H1 (cell line): ENCODE data around the gene FCAR. TPM values are rescaled to one million over a fixed set of nuclear protein-coding genes. Genes with fewer than 3 reads are reported as not detected.

ENCODE experiments used
- CTCF ChIA-PET: fragments of 300-600 bp; sonication (Branson Sonifier 250); formaldehyde crosslinking; loops from one replicate; lab custom pipeline; 2021; ENCODE audit not compliant: partially characterized antibody; lab: Charles Lee
- POLR2A ChIA-PET: fragments of 300-600 bp; sonication (Branson Sonifier 250); formaldehyde crosslinking; loops from one replicate; lab custom pipeline; 2021; ENCODE audit warnings: inconsistent platforms; ENCODE audit not compliant: partially characterized antibody; lab: Charles Lee
- DNase-seq, 2 experiments: peaks; one replicate each; pipeline versions ENCODE4 v3.0.0 to v3.0.0-alpha.2; 2010 to 2022; ENCODE audit warnings: low spot score in 2 of 2, low read depth in 1 of 2, mixed read lengths in 1 of 2
- FAIRE-seq: peaks from 2 replicates; lab custom pipeline; 2011; peaks lifted over from hg19 to GRCh38; lab: Jason Lieb, UNC
- H2AFZ ChIP-seq: 2 replicates; pipeline ENCODE4 v1.8.1; 2012; ENCODE audit warnings: low read length, inconsistent platforms
- H2AK5ac ChIP-seq: 2 replicates; pipeline ENCODE4 v1.6.1; 2013; ENCODE audit warnings: low read depth, low read length
- H2BK120ac ChIP-seq: replicated peaks from 2 replicates; pipeline ENCODE3; 2013; ENCODE audit warnings: low read depth, low read length, inconsistent platforms
- H2BK12ac ChIP-seq: 2 replicates; pipeline ENCODE4 v1.6.1; 2013; ENCODE audit warnings: low read depth, low read length
- H2BK15ac ChIP-seq: 2 replicates; pipeline ENCODE4 v1.6.1; 2013; ENCODE audit warnings: low read length
- H2BK20ac ChIP-seq: 2 replicates; pipeline ENCODE4 v1.6.1; 2013; ENCODE audit warnings: low read length
- H2BK5ac ChIP-seq: 2 replicates; pipeline ENCODE4 v1.6.1; 2013; ENCODE audit warnings: low read depth, low read length
- H3K14ac ChIP-seq: 2 replicates; pipeline ENCODE4 v1.6.1; 2013; ENCODE audit warnings: inconsistent platforms; ENCODE audit not compliant: insufficient read length
- H3K18ac ChIP-seq: 2 replicates; pipeline ENCODE4 v1.6.1; 2013; ENCODE audit warnings: low read length; ENCODE audit errors: extremely low read depth
- H3K23ac ChIP-seq: 2 replicates; pipeline ENCODE4 v1.6.1; 2013; ENCODE audit warnings: inconsistent platforms; ENCODE audit not compliant: insufficient read length
- H3K23me2 ChIP-seq: 2 replicates; pipeline ENCODE4 v1.6.1; 2013; ENCODE audit warnings: low read depth, low read length
- H3K27ac ChIP-seq: 2 replicates; pipeline ENCODE4 v1.6.1; 2011; ENCODE audit warnings: low read depth, low read length, inconsistent platforms
- H3K27me3 ChIP-seq, 4 experiments: replicated peaks in 1 of 4; 1 replicate in 1 of 4; 2 replicates in 3 of 4; pipeline versions ENCODE4 v1.6.1 to v1.8.1; 2011 to 2013; ENCODE audit warnings: low read length in 3 of 4, mild to moderate bottlenecking in 3 of 4, inconsistent platforms in 2 of 4, mixed read lengths in 2 of 4, moderate library complexity in 1 of 4; ENCODE audit not compliant: control insufficient read depth in 3 of 4, insufficient read depth in 3 of 4; ENCODE audit errors: extremely low read depth in 1 of 4
- H3K36me3 ChIP-seq, 4 experiments: 2 replicates each; pipeline versions ENCODE4 v1.6.1 to v1.8.1; 2011 to 2013; ENCODE audit warnings: mild to moderate bottlenecking in 4 of 4, low read length in 3 of 4, moderate library complexity in 2 of 4, control low read depth in 1 of 4, inconsistent platforms in 1 of 4; ENCODE audit not compliant: insufficient read depth in 4 of 4, control insufficient read depth in 2 of 4
- H3K4ac ChIP-seq: replicated peaks from 2 replicates; pipeline ENCODE3; 2013; ENCODE audit warnings: low read length, low read depth, mixed read lengths, inconsistent platforms; ENCODE audit not compliant: insufficient read length
- H3K4me1 ChIP-seq, 4 experiments: replicated peaks in 1 of 4; 1 replicate in 1 of 4; 2 replicates in 3 of 4; pipeline versions ENCODE4 v1.6.1 to v1.8.1; 2011 to 2013; ENCODE audit warnings: low read length in 3 of 4, inconsistent platforms in 2 of 4, mixed read lengths in 1 of 4; ENCODE audit not compliant: insufficient read depth in 4 of 4, control insufficient read depth in 3 of 4
- H3K4me2 ChIP-seq, 2 experiments: 2 replicates each; pipeline versions ENCODE4 v1.6.1 to v1.8.1; 2011 to 2013; ENCODE audit warnings: low read depth in 2 of 2, low read length in 2 of 2, control low read depth in 1 of 2, inconsistent platforms in 1 of 2, mild to moderate bottlenecking in 1 of 2; ENCODE audit not compliant: insufficient read depth in 1 of 2
- H3K4me3 ChIP-seq, 4 experiments: fragments of 200-600, 300-600 bp in 1 of 4; sonication (generic), shearing (Covaris generic), sonication (Bioruptor Twin) in 1 of 4; 2 replicates each; pipeline versions ENCODE4 v1.5.1 to v1.8.1; 2011 to 2016; ENCODE audit warnings: low read length in 4 of 4, low read depth in 3 of 4, control low read depth in 2 of 4, inconsistent platforms in 2 of 4, mild to moderate bottlenecking in 2 of 4, mixed read lengths in 1 of 4, moderate library complexity in 1 of 4; ENCODE audit not compliant: insufficient read depth in 2 of 4; ENCODE audit errors: extremely low read depth in 1 of 4
- H3K56ac ChIP-seq: replicated peaks from 2 replicates; pipeline ENCODE3; 2013; ENCODE audit warnings: low read depth, mild to moderate bottlenecking, mixed read lengths, low read length, inconsistent platforms; ENCODE audit not compliant: insufficient read length
- H3K79me1 ChIP-seq: 2 replicates; pipeline ENCODE4 v1.6.1; 2013; ENCODE audit warnings: low read depth, low read length, control low read depth
- H3K79me2 ChIP-seq, 2 experiments: 2 replicates each; pipeline versions ENCODE4 v1.6.1 to v1.8.1; 2012 to 2013; ENCODE audit warnings: low read length in 2 of 2, mild to moderate bottlenecking in 2 of 2, inconsistent platforms in 1 of 2; ENCODE audit not compliant: insufficient read depth in 2 of 2, control insufficient read depth in 1 of 2
- H3K9ac ChIP-seq, 4 experiments: replicated peaks in 1 of 4; 1 replicate in 1 of 4; 2 replicates in 3 of 4; pipeline versions ENCODE4 v1.6.1 to v1.8.1; 2011 to 2013; ENCODE audit warnings: low read depth in 3 of 4, low read length in 3 of 4, control low read depth in 2 of 4, mild to moderate bottlenecking in 2 of 4, moderate library complexity in 2 of 4, inconsistent platforms in 1 of 4; ENCODE audit errors: extremely low read depth in 1 of 4
- H3K9me3 ChIP-seq, 2 experiments: 2 replicates each; pipeline versions ENCODE4 v1.6.1 to v1.8.1; 2012 to 2013; ENCODE audit warnings: mild to moderate bottlenecking in 2 of 2, moderate library complexity in 2 of 2, control low read depth in 1 of 2, inconsistent platforms in 1 of 2, low read depth in 1 of 2, low read length in 1 of 2, mixed read lengths in 1 of 2; ENCODE audit not compliant: insufficient read depth in 2 of 2
- H4K20me1 ChIP-seq, 2 experiments: replicated peaks in 1 of 2; 2 replicates each; pipeline versions ENCODE3 to v1.8.1; 2011 to 2013; ENCODE audit warnings: inconsistent platforms in 2 of 2, low read length in 2 of 2, mild to moderate bottlenecking in 1 of 2; ENCODE audit not compliant: insufficient read depth in 2 of 2, control insufficient read depth in 1 of 2
- H4K5ac ChIP-seq: 2 replicates; pipeline ENCODE4 v1.6.1; 2013; ENCODE audit warnings: low read length, low read depth, mixed read lengths, inconsistent platforms; ENCODE audit not compliant: insufficient read length
- H4K8ac ChIP-seq: 2 replicates; pipeline ENCODE4 v1.8.0; 2013; ENCODE audit warnings: mild to moderate bottlenecking, moderate library complexity, low read length, inconsistent platforms; ENCODE audit not compliant: insufficient read depth; ENCODE audit errors: extremely low read depth
- H4K91ac ChIP-seq: replicated peaks from 2 replicates; pipeline ENCODE3; 2013; ENCODE audit warnings: low read length, mixed read lengths, inconsistent platforms; ENCODE audit not compliant: insufficient read length
- ATF2 ChIP-seq: IDR thresholded peaks from 2 replicates; pipeline ENCODE4 v1.6.1; 2012; ENCODE audit warnings: low read length, inconsistent platforms
- CTCF ChIP-seq, 3 experiments: IDR thresholded peaks; 1 replicate in 2 of 3; 2 replicates in 1 of 3; pipeline versions ENCODE4 v1.5.1 to v1.6.1; 2011; ENCODE audit warnings: low read length in 3 of 3, mild to moderate bottlenecking in 3 of 3, inconsistent platforms in 2 of 3, low read depth in 1 of 3, moderate library complexity in 1 of 3; ENCODE audit not compliant: insufficient read depth in 1 of 3; ENCODE audit errors: control extremely low read depth in 1 of 3
- E2F6 ChIP-seq: IDR thresholded peaks from 2 replicates; pipeline ENCODE4 v1.6.1; 2012; ENCODE audit warnings: inconsistent platforms
- JUND ChIP-seq: IDR thresholded peaks from 2 replicates; pipeline ENCODE4 v1.6.1; 2011; ENCODE audit warnings: mild to moderate bottlenecking, improper control_type of control experiment, low read length
- NRF1 ChIP-seq: IDR thresholded peaks from 2 replicates; pipeline ENCODE4 v1.6.1; 2011; ENCODE audit warnings: mild to moderate bottlenecking, low read depth, low read length, improper control_type of control experiment
- PHF8 ChIP-seq: fragments of 200-600 bp; sonication (generic); conservative IDR thresholded peaks from 2 replicates; pipeline ENCODE4 v1.7.1; 2012; ENCODE audit warnings: low read depth, mild to moderate bottlenecking, inconsistent platforms, low read length, moderate library complexity
- RAD21 ChIP-seq, 2 experiments: IDR thresholded peaks in 1 of 2; conservative IDR thresholded peaks in 1 of 2; 2 replicates each; pipeline ENCODE4 v1.6.1; 2011; ENCODE audit warnings: low read depth in 2 of 2, low read length in 2 of 2, improper control_type of control experiment in 1 of 2, inconsistent platforms in 1 of 2, mild to moderate bottlenecking in 1 of 2, moderate library complexity in 1 of 2
- SP1 ChIP-seq: IDR thresholded peaks from 2 replicates; pipeline ENCODE4 v1.6.1; 2011; ENCODE audit warnings: low read depth, low read length
- WGBS, 2 experiments: shearing (Covaris generic) in 1 of 2; methylation state at CpG; one replicate each; pipeline versions ENCODE4 v1.1.6 to v1.1.7; 2013 to 2015; ENCODE audit warnings: low lambda C conversion rate in 2 of 2, mixed read lengths in 2 of 2, inconsistent platforms in 1 of 2, low coverage in 1 of 2, missing lambda C conversion rate in 1 of 2; ENCODE audit not compliant: insufficient replicate concordance in 2 of 2, insufficient coverage in 1 of 2, insufficient read length in 1 of 2; ENCODE audit errors: extremely low coverage in 1 of 2, missing lambda C conversion rate in 1 of 2; 5-methylcytosine and 5-hydroxymethylcytosine counted together
- polyA plus RNA-seq, 7 experiments: library from polyadenylated mRNA; depleted of rRNA in 3 of 7; stranded (reverse) in 5 of 7; unstranded in 2 of 7; fragments of >200 nt in 5 of 7; fragments of 200-250 nt in 2 of 7; gene quantifications; 1 replicate in 5 of 7; 2 replicates in 1 of 7; 4 replicates in 1 of 7; pipeline versions ENCODE4 v1.2.1 to v1.2.3, GENCODE V29; 2011 to 2013; ENCODE audit warnings: missing spikeins in 2 of 7, mixed read lengths in 2 of 7
- total RNA-seq: library from RNA; stranded (reverse); fragmentation: NEBNext Ultra II Directional; extraction: Animal tissue kit (Norgen Biotek cat#: 25700); gene quantifications from 2 replicates; pipeline ENCODE4 v1.2.1, GENCODE V29; 2021

Gene FCAR
- total and polyA plus RNA-seq, 2 of the 8 experiments (the other 6 are each of a cell fraction or from before 2014, with no cell fraction given) = not detected

GRCh38 chr19:54882758-54883157 is 8.7 kb downstream of the FCAR start:
- H4K5ac ChIP-seq = no peak overlapping the region
- no peak overlapping the region for H2AFZ ChIP-seq
- POLR2A ChIA-PET = interaction anchor here (0.6 to 1.8 kb wide), 2 partner anchors 125 to 156 kb away, joined by 5 read pairs; no protein-coding TSS in a partner anchor
- H4K20me1 ChIP-seq = no peaks in the 10 kb centered on the region
- FAIRE-seq (no peak), DNase-seq (no peak)
- no peak overlapping the region for H3K14ac ChIP-seq
- no peaks in the 10 kb centered on the region; a peak in 1 of 7 replicates for H3K4me1 ChIP-seq
- no peak overlapping the region for H2BK20ac ChIP-seq
- peaks cover 0 to 3% (median 0%) of the 10 kb centered on the region in 4 experiments; a peak in 1 of 7 replicates for H3K27me3 ChIP-seq
- H3K23ac ChIP-seq = no peak overlapping the region
- no peak overlapping the region for H3K27ac ChIP-seq
- H3K18ac ChIP-seq = no peak overlapping the region
- H3K9me3 ChIP-seq = no peaks in the 10 kb centered on the region; a peak in 1 of 4 replicates
- CTCF ChIA-PET = interaction anchor here (0.6 to 3.0 kb wide), 11 partner anchors 21 to 402 kb away, joined by 3 to 39 read pairs (median 4); no protein-coding TSS in a partner anchor
- H2BK5ac ChIP-seq = no peak overlapping the region
- no peak overlapping the region for H4K8ac ChIP-seq
- H3K4me3 ChIP-seq = no peak overlapping the region
- no peak overlapping the region for H2AK5ac ChIP-seq
- H3K56ac ChIP-seq = no peak overlapping the region
- H3K79me2 ChIP-seq = no peaks in the 10 kb centered on the region
- H3K79me1 ChIP-seq = no peaks in the 10 kb centered on the region
- no peak overlapping the region for H3K4ac ChIP-seq
- no peak overlapping the region for H2BK120ac ChIP-seq
- 89% methylated on average over 7 of the region's 7 CpGs; no CpG with 5 or more reads in 1 of the 2 experiments for WGBS, 2 experiments
- H2BK15ac ChIP-seq = no peak overlapping the region
- 0 out of 2 replicates have a peak overlapping the region, but pooled peaks have one; percentile 94 for H2BK12ac ChIP-seq
- no peak overlapping the region for H3K9ac ChIP-seq
- no peak overlapping the region for H3K4me2 ChIP-seq
- no peak overlapping the region for H4K91ac ChIP-seq
- no peaks in the 10 kb centered on the region for H3K23me2 ChIP-seq
- H3K36me3 ChIP-seq = no peaks in the 10 kb centered on the region
- TF ChIP-seq PHF8 (no peak), ATF2 (no peak), RAD21 (IDR thresholded peaks at IDR 0.05 in 1 of 2, conservative IDR thresholded peaks at IDR 0.05 in 1 of 2; ENCODE audit: low read depth in 2 of 2, low read length in 2 of 2) (peak in 1 of 2 experiments; percentile 34; a peak in 1 of 4 replicates), SP1 (no peak), CTCF (IDR thresholded peaks at IDR 0.05; ENCODE audit: control extremely low read depth in 1 of 3, insufficient read depth in 1 of 3, low read depth in 1 of 3, low read length in 3 of 3) (peak in 1 of 3 experiments; percentile 26; a peak in 2 of 4 replicates), NRF1 (no peak), JUND (no peak), E2F6 (no peak)
